ENCODE results near the gene PTPRM.

Gene PTPRM

GRCh38 chr18:7600036-7600435 is 32.9 kb downstream of the PTPRM start:
- no peak for DNase-seq (ENCODE audit: low read depth in 2 of 2)

DNA sequence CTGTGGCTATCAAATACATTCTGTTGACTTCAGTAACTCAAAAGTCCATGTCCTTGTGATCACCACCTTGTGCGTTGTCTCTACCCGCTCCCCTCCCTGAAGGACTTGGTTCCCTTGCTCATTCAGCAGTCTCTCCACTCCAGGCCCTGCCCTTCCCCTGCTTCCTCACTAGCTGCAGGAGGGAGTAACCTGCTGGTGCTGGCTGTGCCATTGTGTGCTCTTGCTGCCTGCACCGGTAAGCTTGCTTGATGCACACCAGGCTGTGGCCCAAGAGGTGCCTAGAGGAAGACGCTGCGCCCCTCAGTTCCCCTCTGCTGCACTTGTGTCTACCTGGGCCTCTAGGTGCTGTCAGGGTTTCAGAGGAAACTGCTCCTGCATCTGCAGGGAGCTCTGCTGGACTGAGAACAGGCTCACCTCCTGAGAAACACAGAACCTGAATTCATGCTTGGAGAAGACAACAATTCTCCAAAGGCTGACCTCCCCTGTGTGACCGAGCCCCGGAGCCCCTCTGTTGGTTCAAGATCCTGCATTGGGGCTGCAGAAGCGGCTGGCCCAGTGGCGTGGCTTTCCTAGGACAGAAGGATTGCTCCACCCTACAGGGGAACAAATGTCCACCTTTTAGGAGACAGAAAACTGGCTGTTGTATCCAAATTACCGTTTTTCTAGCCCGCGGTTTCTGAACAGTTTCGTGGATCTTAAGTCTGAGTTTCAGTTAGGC is 33.6 kb downstream of the PTPRM start:
- DNase-seq (ENCODE audit: low read depth in 2 of 2) = no peak

DNA sequence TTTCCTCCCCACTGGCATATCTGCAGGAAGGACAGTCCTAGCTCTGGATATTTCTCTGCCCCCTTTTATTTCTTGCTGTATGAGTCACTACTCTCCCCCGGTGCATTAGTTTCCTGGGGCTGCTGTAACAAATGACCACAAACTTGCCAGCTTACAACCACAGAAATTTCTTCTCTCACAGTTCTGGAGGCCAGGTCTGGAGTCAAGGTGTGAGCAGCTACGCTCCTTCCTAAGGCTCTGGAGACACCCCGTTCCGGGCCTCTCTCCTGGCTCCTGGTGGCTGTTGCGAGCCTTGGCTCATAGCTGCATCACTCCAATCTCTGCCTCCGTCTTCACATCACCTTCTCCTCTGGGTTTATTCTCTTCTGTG is 34.1 kb downstream of the PTPRM start:
- DNase-seq (ENCODE audit: low read depth in 2 of 2) = no peak

- DNase-seq (ENCODE audit: low read depth in 2 of 2) = no peak
Measured at GRCh38 chr18:7601936-7602335, 34.8 kb downstream of the PTPRM start.

DNA sequence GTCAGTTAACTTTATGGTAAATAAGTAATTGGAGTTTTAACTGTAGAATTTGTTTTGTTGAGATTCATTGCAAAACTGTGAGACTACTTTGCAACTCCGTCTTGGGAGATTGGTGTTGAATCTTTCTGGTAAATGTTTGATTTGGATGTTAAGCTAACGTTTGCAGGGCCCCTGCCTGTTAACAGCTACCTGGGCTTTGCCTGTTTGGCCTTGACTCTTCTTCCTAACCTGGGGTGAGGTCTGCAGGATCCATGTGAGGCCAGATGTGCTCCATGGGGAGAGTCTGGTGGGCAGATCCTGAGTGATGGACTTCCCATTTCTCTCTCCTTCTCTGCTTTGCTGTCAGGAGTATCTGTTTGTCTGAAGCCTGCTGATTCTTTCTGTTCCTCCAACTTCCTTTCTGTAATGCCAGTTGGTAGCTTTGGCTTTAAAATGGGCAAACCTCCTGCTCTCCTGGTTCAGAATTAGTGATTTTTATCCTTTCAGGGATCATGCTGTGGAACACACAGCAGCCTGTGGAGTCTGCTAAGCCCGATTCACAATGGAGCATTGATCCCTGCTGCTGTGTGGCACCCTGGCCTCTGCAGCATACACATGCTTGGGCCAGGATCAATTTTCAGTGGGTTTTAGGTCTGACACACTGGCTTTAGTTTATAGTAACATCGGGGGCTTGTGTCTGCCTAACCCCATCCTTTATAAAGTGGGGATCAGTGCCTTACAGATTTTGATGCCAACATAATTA is 36.3 kb downstream of the PTPRM start:
- DNase-seq (ENCODE audit: low read depth in 2 of 2) = no peak

GRCh38 chr18:7604361-7604760 is 37.2 kb downstream of the PTPRM start:
- no peak for DNase-seq (ENCODE audit: low read depth in 2 of 2)

DNA sequence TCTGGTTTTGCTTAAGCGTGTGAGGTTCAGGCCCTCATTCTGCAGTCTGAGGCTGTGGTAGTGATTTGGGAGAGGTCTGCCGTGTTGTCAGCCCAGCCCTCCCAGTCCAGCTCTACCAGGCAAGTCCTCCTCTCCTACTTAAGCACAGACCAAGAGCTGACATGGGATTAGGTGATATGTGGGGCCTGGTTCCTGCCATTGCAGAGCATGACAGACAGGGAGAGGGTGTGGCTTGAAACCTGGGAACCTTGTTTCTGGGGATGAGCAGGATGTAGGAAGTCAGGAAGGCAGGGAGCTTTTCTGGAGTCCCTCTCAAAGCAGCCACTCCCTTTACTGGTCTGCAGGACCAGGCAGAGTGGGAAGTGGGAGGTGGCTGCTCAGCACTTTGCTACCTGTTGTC is 38.6 kb downstream of the PTPRM start:
- DNase-seq (ENCODE audit: low read depth in 2 of 2) = no peak

DNA sequence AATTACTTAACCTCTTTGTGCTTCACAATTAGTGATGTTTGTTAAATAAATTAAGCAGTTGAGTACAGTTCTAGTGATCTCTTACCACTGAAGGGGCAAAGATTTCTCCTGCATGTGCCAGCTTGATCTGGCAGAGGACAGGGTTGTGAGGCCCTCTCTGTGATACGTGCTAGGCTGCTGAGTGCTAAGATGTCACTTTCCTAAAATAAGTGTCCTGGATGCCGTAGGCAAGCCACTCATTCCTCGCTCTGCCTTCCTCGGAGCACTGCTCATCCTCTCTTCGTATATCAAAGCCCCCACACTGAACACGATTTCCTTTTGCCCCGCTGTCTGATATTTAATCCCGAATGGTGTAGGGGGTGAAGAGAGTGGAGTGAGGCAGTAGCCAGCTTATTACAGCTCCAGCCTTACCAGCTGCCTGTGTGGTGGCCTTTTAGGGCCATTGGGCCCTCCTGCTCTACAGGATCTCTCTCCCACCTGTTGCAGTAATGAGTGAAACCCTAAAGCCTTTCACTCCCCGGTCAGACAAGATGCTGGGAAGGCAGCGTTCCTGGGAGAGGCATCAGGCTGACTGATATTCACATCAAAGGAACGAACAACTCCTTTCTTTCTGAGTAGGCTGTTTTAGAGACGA is 40.5 kb downstream of the PTPRM start:
- no peak for DNase-seq (ENCODE audit: low read depth in 2 of 2)

- DNase-seq (ENCODE audit: low read depth in 2 of 2) = no peak
Measured at GRCh38 chr18:7608174-7608550, 41.0 kb downstream of the PTPRM start.

GRCh38 chr18:7608781-7609201 is 41.7 kb downstream of the PTPRM start:
- no peak for DNase-seq (ENCODE audit: low read depth in 2 of 2)

- no peak for DNase-seq (ENCODE audit: low read depth in 2 of 2)
Measured at GRCh38 chr18:7609617-7610016, 42.5 kb downstream of the PTPRM start.

GRCh38 chr18:7614042-7614441 is 46.9 kb downstream of the PTPRM start:
- DNase-seq (ENCODE audit: low read depth in 2 of 2) = no peak

- no peak for DNase-seq (ENCODE audit: low read depth in 2 of 2)
Measured at GRCh38 chr18:7615840-7616239, 48.7 kb downstream of the PTPRM start.

DNA sequence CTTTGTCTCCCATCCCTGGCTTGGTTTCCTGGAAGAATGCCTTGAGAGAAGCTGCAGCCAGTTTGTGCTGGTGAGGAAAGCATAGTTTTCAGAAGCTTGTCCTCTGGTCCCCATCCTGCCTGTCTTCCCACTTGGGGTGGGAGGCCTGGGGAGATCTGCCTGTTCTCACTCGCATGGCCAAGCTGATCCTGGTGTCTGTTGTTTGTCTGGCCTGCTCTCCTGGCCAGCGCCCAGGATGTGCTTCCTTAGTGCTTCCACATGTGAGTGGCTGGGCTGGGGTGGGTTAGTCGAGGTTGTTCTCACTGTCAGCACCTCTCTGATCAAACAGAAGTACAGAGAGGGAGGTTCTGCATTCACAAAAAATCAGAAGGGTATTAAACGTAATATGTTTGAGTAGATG is 49.5 kb downstream of the PTPRM start:
- peak; percentile 49 to 58 for DNase-seq (ENCODE audit: low read depth in 2 of 2)

- DNase-seq (ENCODE audit: low read depth in 2 of 2) = peak; percentile 99 to 100
Measured at GRCh38 chr18:7617738-7618422, 50.8 kb downstream of the PTPRM start.

DNA sequence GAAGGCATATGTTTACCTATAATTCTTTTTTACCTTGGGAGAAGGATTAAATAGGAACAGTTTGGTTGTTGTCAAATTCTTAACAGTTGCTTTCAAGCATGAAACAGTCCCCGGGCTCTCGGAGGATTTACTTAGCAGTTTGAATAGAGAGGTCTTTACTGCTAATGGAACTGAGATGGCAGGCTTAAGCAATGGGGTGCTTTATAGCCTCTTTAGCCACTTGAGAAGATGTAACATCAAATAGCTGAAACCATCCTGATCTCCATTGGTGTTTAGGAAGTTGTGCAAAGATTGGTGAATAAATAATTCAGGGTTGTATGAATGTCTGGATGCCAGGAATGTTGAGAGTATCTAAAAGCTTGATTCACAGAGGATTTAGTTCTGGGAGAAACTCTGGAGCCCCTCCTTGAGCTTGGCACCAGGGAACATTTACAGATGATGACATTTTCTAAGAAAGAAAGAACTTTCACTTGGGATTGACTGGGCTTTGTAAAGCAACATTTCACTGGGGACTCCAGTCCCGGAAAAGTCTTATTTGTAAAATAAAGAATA is 51.9 kb downstream of the PTPRM start:
- no peak for DNase-seq (ENCODE audit: low read depth in 2 of 2)

- no peak for DNase-seq (ENCODE audit: low read depth in 2 of 2)
Measured at GRCh38 chr18:7619676-7620075, 52.6 kb downstream of the PTPRM start.

DNA sequence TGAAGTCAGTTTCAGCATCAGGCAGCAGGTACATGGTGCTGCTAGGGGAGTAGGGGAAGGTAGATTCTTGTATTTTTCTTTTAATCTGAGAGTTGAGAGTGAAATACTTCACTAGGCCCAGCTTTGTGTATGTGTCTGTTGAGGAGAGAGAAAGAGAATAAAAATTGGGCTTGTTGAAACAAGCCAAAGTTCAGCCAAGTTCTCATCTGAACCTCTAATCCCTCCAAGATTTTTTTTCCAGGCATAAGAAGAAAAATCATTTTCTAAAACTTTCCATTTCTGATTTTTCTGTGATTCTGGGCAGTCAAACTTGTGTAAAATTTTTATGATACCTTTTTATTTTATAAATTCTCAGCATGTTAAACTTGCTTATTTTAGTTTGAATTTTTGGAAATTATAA is 55.6 kb downstream of the PTPRM start:
- no peak for DNase-seq (ENCODE audit: low read depth in 2 of 2)

- DNase-seq (ENCODE audit: low read depth in 2 of 2) = no peak
Measured at GRCh38 chr18:7623681-7624080, 56.6 kb downstream of the PTPRM start.

- DNase-seq (ENCODE audit: low read depth in 2 of 2) = no peak
Measured at GRCh38 chr18:7624697-7625096, 57.6 kb downstream of the PTPRM start.

GRCh38 chr18:7626175-7626921 is 59.2 kb downstream of the PTPRM start:
- no peak for DNase-seq (ENCODE audit: low read depth in 2 of 2)

All from fibroblast of skin of left biceps (primary cell).